Stimulated activated CD4-positive, alpha-beta T cell treated with anti-CD3 and anti-CD28 coated beads, TNF-alpha, amount 100 ng/mL, for 4 hours (primary cell): ENCODE results near the gene MIF4GD.
"Not testable (repeated sequence)": the region's sequence is repeated elsewhere in the genome, so short reads cannot be mapped to it uniquely, and the experiment has no call there.

ENCODE experiments used
- DNase-seq, 3 experiments: peaks; one replicate each; pipeline ENCODE4 v3.0.0-alpha.2; 2020; ENCODE audit warnings: low read depth in 3 of 3

The MIF4GD gene, protein sequence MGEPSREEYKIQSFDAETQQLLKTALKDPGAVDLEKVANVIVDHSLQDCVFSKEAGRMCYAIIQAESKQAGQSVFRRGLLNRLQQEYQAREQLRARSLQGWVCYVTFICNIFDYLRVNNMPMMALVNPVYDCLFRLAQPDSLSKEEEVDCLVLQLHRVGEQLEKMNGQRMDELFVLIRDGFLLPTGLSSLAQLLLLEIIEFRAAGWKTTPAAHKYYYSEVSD

DNA sequence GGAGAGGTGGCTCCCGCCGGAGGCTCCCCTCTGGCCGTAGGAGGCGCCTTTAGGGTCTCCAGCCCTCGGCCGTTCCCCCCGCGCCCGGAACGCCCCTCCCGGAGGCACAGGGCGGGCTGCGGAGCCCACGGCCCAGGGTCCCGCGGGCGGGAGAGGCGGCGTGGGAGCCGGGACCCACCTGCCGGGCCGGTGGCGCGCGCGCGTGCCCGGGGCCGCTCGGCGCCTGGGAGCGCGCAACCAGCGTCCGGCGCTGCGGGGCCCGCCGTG, at the start of gene MIF4GD:
Gene MIF4GD, minus strand, starts transcription at position 266 of the 267 bp plus-strand sequence. CDS start 1,036 bp downstream, outside the sequence.
- no peak for DNase-seq

DNA sequence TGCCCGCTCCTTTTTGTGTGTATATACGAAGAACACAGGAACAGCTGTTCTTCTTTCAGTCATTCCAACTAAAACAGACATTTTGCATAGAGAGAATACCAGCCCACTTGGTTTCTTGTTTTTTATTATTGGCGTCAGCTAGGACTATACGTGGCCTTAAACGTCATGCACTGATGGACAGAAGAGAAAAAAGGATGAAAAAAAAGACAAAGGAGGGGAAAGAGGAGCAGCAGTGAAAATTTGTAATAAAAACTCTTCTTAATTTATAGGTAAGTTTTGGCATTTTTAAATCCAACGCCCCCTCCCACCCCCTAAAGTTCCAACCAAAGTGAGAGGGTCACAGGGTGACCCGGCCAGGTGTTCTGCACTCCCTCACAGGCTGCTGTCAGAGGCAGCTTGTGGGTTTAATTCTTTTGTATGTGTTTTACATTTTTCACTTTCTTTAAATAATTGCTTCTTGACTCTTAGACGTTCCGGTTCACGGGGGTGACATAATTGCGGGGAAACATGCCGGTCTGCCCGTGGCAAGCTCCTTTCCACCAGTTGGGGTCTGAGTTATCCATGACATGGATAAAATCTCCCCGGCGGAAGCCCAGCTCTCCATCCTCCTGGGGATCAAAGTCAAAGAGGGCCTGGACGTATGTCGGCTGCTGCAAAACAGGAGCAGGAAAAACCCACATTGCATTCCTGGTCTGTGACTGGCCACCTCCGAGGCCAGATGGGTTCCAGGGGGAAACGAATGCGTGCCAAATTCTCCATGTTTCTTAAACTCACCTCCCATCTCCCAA, 49.1 kb upstream of the MIF4GD start:
- DNase-seq, result no peak

DNA sequence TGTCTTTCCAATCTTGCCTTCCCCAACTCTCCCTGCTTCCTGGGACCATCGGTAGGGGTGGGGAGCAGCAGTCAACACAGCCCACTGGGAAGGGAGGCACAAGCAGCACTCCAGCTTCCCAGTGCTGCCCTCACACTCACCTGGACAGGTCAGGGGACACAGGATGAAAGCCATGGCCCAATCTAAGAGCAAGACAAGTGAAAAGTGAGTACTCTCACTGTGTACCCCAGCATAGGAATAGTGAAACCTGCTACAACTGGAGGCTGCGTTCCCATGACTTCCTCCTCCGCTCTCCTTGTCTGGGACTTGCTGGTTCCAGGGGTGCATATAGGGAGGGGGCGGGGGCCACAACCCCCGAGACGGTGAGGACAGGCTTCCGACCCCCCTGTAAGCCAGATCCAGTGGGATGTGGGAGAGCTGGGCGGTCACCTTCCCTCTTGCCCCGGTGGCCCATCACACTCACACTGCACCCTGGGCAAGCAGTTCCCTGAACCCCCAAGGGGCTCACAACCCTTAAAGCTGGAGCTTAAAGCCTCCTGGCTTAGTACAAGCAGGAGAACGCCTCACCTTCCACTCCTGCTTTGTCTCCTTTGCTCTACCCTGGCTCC, 47.7 kb upstream of the MIF4GD start:
- no peak for DNase-seq

DNA sequence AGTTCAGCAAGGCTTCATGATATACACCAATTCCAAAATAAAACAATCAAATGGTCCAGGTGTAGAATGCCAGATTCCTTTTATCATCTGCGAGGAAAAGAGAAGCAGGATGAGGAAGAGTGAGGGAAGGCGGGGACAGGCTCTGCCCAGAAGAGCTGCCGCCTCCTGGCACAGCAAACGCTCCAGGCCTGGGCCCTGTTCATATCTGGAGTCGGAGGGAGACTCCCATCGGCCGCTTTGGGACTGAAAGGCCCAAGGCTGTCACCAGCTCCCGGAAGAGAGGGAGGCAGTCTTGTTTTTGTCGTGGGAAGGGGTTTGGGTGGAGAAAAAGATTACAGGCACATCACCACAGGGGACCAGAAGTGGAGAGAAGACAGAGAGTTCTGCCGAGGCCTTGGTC, 47.2 kb upstream of the MIF4GD start:
- no peak for DNase-seq

DNA sequence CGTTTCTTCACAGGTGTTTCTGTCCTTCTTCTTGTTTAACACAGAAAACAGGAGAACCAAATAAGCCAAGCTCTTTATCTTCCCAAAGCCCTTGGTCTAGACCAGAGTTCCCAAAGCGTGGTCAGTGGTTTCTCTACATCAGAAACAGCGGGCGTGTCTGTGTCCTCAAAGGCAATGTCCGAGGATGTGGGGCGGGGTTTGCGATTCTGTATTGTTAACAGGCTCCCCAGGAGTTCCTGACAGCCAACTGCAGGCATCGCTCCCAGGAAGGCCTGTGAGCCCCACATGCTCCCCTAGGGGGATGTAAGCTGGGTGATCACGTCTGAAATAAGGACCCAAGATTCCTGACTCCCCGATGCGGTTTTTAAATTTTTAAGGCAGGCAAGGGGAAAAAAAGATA, 46.6 kb upstream of the MIF4GD start:
- no peak for DNase-seq

DNA sequence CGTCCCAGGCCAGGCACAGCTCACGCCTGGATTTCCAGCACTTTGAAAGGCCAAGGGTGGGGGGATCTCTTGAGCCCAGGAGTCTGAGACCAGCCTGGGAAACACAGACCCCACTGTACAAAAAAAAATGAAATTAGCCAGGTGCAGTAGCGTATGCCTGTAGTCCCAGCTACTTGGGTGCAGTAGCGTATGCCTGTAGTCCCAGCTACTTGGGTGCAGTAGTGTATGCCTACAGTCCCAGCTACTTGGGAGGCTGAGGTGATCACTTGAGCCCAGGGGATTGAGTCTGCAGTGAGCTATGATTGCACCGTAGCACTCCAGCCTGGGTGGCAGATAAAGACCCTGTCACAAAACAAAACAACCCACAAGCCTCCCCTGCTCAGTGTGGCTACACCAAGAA, 45.2 kb upstream of the MIF4GD start:
- DNase-seq, result no peak

DNA sequence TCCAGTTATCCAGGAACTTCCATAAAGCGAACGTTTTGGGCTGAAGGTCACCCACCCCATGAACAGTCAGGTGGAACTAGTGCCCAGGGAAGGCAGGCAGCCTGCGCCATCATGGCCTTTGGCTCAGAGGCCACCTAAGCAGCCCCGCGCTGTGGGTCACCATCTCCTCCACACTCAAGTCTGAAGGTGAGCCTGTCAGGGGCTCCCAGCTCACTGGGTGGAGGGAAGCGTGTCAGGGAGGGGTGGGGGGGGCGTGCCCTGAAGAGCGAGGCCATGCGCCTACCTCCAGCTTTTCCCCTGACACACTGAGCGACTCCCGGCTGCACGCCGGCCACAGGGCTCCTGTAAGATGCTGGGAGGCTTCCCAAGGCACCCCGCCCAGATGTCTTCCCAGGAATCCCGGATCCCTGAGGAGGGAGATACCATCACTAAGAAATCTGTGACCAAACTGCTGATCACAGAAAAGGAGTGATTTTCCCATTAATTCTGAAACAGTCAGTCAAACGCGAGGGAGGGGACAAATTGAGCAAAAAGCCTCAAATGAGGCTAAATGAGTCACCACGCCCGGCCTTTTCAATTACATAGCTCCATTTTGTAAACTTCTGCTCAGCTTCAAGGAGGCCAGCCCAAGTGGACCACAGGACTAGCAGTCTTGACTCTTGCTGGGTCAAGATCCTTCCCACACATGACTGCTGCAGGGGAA, 44.7 kb upstream of the MIF4GD start:
- no peak for DNase-seq

DNA sequence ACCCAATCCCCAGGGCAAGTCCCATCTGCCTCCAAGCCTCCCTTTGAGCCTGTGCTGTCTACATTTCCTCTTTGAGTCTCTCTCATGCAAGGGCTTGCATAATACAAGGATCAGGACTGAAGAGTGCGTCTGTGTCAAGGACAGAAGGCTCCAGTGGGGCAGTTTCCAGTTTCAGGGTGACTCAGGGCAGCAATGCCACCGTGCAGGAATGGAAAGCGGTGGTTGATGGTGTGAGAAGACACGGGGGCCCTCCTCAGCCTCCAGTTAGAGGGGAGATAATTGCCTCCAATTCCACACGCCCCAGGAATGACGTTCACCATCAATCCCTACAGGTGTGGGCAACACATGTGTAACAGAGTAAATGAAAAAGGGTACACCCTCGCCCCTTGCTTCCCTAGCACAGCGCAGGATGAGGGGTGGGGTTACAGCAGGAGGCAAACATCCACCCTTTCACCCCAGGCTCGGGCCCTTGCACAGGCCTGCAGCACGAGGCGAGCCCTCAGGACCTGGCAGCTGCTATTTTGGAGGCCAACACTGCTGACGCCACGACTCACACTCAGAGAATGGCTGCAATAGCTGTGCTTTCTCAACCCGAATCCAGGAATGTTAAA, 43.0 kb upstream of the MIF4GD start:
- no peak for DNase-seq

DNA sequence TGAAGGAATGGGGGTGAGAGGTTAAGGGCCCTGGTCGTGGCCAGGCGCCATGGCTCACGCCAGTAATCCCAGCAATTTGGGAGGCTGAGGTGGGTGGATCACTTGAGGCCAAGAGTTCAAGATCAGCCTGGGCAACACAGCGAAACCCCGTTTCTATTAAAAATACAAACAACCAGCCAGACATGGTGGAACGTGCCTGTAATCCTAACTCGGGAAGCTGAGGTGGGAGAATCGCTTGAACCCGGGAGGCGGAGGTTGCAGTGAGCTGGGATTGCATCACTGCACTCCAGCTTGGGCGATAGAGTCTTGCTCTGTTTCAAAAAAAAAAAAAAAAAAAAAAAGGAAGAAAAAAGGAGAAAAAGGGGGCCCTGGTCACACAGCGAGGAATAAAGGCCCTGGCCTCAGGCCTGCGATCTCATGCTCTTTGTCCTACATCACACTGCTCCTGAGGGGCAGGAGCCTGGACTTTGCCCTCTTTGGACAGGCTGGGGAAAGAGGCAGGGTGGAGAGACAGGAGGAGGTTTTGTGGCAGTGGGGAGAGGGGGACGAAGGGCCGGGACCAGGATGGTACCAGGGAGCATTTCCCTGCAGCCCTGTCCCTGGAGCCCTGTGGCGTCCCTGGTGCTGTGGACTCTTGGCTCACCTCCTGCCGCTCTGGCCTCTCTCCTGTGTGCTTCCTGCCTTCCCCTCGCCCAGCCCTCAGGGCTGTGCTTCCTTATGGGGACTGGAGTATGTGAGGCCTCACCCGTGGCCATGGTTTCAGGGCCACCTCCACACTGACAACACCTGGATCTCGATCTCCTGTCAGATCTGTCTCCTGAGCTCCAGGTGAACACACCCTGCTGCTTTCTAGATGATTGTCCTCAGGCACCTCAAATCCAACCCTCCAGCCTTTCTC, 38.0 kb upstream of the MIF4GD start:
- no peak for DNase-seq

DNA sequence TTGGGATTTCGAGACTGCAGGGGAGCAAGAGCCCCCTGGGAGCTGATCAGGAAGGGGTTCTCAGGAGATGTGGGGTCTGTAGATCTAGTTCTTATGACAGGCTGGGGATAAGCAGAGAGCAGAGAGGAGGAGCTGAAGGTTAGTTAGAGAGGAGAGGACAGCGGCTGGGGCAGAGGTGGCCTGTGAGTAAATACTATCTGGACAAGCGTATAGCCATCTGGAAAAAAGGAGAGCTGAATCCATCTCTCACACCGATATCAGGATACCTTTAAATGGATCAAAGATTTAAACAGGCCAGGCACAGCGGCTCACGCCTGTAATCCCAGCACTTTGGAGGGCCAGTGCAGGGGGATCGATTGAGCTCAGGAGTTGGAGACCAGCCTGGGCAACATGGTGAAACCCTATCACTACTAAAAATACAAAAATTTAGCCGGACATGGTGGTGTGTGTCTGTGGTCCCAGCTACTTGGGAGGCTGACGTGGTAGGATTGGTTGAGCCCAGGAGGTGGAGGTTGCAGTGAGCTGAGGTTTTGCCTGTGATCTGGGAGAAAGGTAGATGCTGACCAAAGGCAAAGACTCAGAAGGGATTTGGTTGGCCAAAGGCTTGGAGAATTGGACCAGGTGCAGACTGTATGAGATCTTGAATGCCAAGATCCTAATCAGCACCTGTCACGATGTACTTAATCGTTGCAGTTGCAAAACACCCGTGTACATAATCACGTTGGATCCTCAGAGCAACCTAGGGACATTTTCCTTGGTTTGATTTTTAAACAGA, 37.1 kb upstream of the MIF4GD start:
- no peak for DNase-seq

DNA sequence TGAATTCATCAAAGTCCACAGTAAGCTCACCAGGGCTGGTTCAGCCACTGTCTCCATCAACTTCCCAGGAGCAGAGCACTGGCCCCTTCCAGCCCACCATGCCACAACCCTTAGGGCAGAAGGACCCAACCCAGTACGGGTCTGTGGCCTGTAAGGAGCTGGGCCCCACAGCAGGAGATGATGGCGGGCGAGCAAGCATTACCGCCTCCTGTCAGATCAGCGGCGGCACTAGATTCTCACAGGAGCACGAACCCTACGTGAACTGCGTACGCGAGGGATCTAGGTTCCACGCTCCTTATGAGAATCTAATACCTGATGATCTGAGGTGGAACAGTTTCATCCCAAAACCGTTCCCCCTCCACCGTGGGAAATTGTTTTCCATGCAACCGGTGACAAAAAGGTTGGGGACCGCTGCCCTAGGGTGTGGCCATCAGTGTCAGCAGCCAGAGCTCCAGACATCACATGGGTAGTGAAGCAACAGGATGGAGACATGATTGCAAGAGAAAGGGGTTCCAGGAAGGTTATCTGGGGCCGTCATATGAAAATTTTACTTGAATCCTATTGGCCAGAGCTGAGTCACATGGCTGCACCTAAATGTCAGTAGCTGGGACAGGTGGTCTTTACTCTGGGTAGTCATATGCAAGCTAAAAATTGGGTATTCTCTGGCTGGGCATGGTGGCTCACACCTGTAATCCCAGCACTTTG, 30.6 kb upstream of the MIF4GD start:
- no peak for DNase-seq

DNA sequence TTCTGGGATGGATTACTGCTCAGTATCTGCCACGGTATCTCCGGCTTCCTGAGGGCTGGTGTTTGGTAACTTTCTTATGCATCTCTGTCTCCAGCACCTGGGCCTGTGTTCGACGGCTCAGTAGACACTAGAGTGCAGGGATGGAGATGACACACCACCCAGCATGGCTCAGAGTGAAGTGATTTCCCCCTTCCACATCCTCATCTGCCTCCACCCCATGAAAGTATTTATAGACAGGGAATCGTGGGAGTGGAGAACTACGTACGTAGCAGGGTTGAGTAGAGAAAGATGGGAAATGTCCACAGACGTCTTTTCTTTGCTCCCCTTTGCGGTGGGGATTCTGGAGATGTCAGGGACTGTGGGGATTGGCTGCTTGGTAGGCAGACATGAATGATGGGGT, 30.0 kb upstream of the MIF4GD start:
- DNase-seq, result no peak

DNA sequence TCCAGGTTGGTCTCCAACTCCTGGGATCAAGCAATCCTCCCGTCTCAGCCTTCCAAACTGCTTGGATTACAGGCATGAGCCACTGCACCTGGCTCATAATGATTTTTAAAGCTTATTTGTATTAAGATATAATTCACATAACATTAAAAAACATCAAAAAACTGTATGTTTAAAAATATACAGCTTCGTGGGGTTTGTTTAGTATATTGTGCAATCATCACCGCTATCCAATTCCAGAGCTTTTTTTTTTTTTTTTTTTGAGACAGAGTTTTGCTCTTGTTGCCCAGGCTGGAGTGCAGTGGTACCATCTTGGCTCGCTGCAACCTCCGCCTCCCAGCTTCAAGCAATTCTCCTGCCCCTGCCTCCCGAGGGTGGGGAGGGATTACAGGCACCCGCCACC, 29.2 kb upstream of the MIF4GD start:
- no peak for DNase-seq

DNA sequence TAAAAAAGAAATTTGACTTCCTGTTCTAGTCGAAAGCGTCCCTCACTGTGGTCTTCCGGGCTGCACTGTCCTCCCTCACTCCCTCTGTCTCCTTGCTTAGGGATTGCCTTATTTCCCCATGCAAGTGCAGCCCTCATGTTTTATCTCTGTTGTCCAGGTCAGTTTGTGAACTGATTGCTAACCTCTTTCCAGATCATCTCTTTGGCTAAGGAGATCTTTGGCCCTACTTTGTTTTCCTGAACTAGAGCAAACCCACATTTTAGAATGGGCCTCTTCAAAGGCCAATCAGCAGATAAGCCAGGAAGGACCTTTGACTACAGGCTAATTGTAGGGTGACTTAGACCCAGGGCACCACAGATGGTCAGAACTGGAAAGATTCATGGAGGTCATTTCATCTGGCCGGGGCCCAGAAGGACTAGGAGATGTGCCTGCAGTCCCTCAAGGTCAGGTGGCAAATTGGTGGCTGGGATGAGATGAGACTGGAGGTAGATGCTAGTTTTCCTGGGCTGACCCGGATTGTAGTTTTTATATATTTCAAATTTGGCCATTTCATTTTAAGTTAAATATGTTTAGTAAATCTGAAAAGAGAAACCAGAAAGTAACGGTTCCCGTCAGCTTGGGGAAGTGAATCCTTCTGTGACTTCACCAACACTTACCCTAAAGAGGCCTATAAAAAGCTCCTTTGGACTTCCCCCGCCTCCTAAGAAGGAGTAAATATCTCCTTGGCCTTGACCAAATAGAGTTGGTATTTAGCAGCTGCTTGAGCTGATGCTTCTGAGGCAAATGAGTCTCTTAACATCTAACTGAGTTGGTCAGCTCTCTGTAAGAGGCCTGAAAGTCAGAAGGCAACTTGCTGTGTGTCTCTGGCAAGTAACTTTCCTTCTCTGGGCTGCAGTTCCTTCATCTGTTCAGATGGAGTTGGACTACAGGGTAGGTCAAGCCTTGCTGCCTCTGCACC, 24.4 kb upstream of the MIF4GD start:
- DNase-seq, result no peak

DNA sequence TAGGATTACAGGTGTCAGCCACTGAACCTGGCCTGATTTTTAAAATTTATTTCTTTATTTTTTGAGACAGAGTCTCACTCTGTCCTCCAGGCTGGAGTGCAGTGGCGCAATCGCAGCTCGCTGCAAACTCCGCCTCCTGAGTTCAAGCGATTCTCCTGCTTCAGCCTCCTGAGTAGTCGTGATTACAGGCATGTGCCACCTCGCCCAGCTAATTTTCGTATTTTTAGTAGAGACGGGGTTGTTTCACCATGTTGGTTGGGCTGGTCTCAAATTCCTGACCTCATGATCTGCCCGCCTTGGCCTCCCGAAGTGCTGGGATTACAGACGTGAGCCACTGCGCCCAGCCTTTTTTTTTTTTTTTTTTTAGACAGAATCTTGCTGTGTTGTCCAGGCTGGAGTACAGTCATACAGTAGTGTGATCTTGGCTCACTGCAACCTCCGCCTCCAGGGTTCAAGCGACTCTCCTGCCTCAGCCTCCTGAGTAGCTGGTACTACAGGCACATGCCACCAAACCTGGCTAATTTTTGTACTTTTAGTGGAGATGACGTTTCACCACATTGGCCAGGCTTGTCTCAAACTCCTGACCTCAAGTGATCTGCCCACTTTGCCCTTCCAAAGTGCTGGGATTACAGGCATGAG, 21.9 kb upstream of the MIF4GD start:
- not testable (repeated sequence) for DNase-seq

DNA sequence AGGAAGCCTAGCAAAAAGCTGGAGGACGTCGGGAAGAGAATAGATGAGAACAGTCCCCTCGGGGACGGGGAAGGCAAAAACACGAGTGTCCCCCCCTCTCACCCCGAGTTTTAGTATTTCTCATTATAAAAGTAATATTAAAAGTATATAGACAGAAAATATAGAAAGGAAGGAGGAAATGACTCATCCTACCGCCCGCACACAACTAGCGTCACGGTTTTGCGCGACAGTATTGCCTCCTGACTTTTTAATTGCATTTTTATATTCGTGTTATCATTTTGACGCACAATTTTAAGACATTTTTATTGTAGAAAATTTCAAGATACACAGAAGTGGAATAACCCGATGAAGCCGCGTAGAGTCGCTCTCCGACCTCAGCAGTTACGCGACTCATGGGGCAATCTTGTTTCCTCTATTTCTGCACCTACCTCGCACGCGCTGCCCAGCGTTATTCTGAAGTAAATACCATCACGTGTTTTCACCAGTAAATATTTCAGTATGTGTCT, 18.9 kb upstream of the MIF4GD start:
- DNase-seq, result peak in 2 of 3 experiments; percentile 43 to 57

DNA sequence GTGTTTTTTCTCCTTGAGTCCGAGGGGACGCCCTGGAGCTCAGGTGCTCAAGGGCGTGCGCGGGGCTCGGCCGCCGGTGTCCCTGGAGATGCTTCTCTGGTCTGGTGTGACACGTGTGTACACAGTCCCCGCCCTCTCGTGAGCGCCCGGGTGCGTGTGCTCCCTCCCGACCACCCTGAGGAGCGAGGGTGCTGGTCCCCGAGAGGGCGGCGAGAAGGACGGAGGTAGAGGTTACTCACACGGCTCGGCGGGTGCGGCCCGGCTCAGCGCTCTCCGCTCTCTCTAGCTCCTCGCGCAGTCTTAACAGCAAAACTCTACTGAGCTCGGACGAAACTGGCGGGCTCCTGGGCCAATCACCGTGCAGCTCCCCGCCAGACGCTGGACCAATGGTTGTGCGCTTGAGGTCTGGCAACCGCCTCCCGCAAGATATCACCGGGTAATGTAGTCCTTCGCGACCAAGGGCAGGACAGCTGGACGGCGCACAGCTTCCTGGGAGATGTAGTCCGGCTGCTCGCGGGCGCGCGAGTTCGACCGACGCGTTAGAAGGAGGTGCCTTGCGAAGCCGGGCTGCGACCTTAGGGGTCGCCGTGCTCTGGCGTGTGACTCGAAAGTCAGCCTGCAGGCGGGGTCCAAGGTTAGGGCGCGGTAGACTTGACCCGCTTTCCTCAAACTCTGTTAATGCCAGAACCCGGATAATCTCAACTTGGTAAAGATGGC, 18.2 kb upstream of the MIF4GD start, which contains the start of gene SLC25A19:
Gene SLC25A19, minus strand, starts transcription at position 319 of the 717 bp plus-strand sequence. CDS start 2,669 bp downstream, outside the sequence.
- DNase-seq, result peak; percentile 80 to 93 (median 91)
